ENCODE measurements around the gene ALDH1A1.

GRCh38 chr9:72974501-72974900 is 21.6 kb upstream of the ALDH1A1 start:
- TF ChIP-seq, protein P1, sequence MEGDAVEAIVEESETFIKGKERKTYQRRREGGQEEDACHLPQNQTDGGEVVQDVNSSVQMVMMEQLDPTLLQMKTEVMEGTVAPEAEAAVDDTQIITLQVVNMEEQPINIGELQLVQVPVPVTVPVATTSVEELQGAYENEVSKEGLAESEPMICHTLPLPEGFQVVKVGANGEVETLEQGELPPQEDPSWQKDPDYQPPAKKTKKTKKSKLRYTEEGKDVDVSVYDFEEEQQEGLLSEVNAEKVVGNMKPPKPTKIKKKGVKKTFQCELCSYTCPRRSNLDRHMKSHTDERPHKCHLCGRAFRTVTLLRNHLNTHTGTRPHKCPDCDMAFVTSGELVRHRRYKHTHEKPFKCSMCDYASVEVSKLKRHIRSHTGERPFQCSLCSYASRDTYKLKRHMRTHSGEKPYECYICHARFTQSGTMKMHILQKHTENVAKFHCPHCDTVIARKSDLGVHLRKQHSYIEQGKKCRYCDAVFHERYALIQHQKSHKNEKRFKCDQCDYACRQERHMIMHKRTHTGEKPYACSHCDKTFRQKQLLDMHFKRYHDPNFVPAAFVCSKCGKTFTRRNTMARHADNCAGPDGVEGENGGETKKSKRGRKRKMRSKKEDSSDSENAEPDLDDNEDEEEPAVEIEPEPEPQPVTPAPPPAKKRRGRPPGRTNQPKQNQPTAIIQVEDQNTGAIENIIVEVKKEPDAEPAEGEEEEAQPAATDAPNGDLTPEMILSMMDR (IDR thresholded peaks at IDR 0.05), result no peak
- no peak for TF ChIP-seq POLR2AphosphoS5 (IDR thresholded peaks at IDR 0.05)
- no peak for TF ChIP-seq POLR2A (IDR thresholded peaks at IDR 0.05)

All from prostate gland (tissue), 2 donors.